DOHH2 (cell line): Measurements from ENCODE around the gene MACC1.

Source experiments
- H3F3A ChIP-seq: fragments of 200-600 bp; sonication (generic), shearing (Covaris generic); 2 replicates; pipeline ENCODE4 v1.6.0; 2016; ENCODE audit warnings: antibody characterized with exemption, mild to moderate bottlenecking; ENCODE audit not compliant: control insufficient read depth, insufficient read depth
- H3K27ac ChIP-seq: fragments of 200-600 bp; sonication (generic); 2 replicates; pipeline ENCODE4 v1.5.1; 2014; ENCODE audit warnings: low read depth, mild to moderate bottlenecking, low read length, moderate library complexity
- H3K27me3 ChIP-seq: fragments of 200-600 bp; sonication (generic); 2 replicates; pipeline ENCODE4 v1.6.1; 2014; ENCODE audit warnings: mild to moderate bottlenecking, low read length, mixed read lengths; ENCODE audit not compliant: control insufficient read depth
- H3K36me3 ChIP-seq: fragments of 200-600 bp; sonication (generic); 2 replicates; pipeline ENCODE4 v1.6.1; 2014; ENCODE audit warnings: mild to moderate bottlenecking, low read length, moderate library complexity, mixed read lengths; ENCODE audit not compliant: control insufficient read depth
- H3K4me1 ChIP-seq: fragments of 200-600 bp; sonication (generic); 2 replicates; pipeline ENCODE4 v1.6.1; 2014; ENCODE audit warnings: mild to moderate bottlenecking, low read length, mixed read lengths; ENCODE audit not compliant: control insufficient read depth
- H3K4me2 ChIP-seq: fragments of 200-600 bp; sonication (generic); 2 replicates; pipeline ENCODE4 v1.6.0; 2014; ENCODE audit warnings: mild to moderate bottlenecking, low read length, moderate library complexity
- H3K4me3 ChIP-seq: fragments of 200-600 bp; sonication (generic); 2 replicates; pipeline ENCODE4 v1.5.1; 2014; ENCODE audit warnings: mild to moderate bottlenecking, low read length, mixed read lengths
- H3K79me2 ChIP-seq: fragments of 200-600 bp; sonication (generic); 2 replicates; pipeline ENCODE4 v1.6.1; 2014; ENCODE audit warnings: mild to moderate bottlenecking, low read length, mixed read lengths; ENCODE audit not compliant: control insufficient read depth
- H3K9me2 ChIP-seq: fragments of 200-600 bp; sonication (generic); replicated peaks from 2 replicates; pipeline ENCODE4 v1.6.1; 2014; ENCODE audit warnings: mild to moderate bottlenecking, low read length, mixed read lengths; ENCODE audit not compliant: control insufficient read depth
- H3K9me3 ChIP-seq: fragments of 200-600 bp; sonication (generic); 2 replicates; pipeline ENCODE4 v1.6.1; 2014; ENCODE audit warnings: antibody characterized with exemption, low read length, mixed read lengths; ENCODE audit not compliant: control insufficient read depth, insufficient read depth
- H4K20me1 ChIP-seq: fragments of 200-600 bp; sonication (generic); 2 replicates; pipeline ENCODE4 v1.6.0; 2014; ENCODE audit warnings: low read depth, mild to moderate bottlenecking, antibody characterized with exemption, low read length, moderate library complexity; ENCODE audit not compliant: control insufficient read depth, insufficient read depth
- EZH2phosphoT487 ChIP-seq: fragments of 200-600 bp; sonication (generic); IDR thresholded peaks from 2 replicates; pipeline ENCODE4 v1.6.1; 2017; ENCODE audit warnings: borderline replicate concordance, mild to moderate bottlenecking, antibody characterized with exemption, low read length, moderate library complexity, mixed read lengths
- TF ChIP-seq, protein P1 (sequence below): fragments of 200-600 bp; sonication (generic); IDR thresholded peaks from one replicate; pipeline ENCODE4 v1.5.1; 2014; ENCODE audit warnings: antibody characterized with exemption, mild to moderate bottlenecking, low read depth, low read length; ENCODE audit not compliant: poor library complexity, severe bottlenecking

MACC1 gene

DNA sequence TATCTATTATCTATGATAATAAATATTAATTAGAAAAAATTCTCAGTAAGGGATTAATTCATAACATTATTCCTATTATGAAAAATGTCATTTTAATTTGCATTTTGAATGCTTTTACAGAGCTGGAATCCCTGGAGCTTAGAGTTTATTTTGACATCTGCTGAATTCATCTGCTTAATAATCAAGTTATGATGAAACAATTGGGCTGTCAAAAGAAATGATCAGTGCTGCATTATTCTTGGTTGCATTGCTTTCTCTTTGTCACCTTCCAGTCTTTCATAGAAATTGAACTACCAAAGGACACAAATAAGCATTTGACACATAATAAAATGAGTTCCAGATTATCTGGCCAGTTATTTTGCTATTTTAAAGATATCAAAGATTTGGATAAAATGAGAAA, 40.0 kb upstream of the MACC1 start:
- Histone ChIP-seq H3K36me3 (no peaks in the 10 kb centered on the region), H3K27ac (no peak overlapping the region), H3K9me2 (no peaks in the 10 kb centered on the region), H3K4me3 (no peak overlapping the region), H3K27me3 (no peaks in the 10 kb centered on the region), H3K4me2 (no peak overlapping the region), H3F3A (no peaks in the 10 kb centered on the region), H4K20me1 (no peaks in the 10 kb centered on the region), H3K79me2 (no peaks in the 10 kb centered on the region), H3K9me3 (no peaks in the 10 kb centered on the region), H3K4me1 (no peaks in the 10 kb centered on the region)
- TF ChIP-seq, protein P1, sequence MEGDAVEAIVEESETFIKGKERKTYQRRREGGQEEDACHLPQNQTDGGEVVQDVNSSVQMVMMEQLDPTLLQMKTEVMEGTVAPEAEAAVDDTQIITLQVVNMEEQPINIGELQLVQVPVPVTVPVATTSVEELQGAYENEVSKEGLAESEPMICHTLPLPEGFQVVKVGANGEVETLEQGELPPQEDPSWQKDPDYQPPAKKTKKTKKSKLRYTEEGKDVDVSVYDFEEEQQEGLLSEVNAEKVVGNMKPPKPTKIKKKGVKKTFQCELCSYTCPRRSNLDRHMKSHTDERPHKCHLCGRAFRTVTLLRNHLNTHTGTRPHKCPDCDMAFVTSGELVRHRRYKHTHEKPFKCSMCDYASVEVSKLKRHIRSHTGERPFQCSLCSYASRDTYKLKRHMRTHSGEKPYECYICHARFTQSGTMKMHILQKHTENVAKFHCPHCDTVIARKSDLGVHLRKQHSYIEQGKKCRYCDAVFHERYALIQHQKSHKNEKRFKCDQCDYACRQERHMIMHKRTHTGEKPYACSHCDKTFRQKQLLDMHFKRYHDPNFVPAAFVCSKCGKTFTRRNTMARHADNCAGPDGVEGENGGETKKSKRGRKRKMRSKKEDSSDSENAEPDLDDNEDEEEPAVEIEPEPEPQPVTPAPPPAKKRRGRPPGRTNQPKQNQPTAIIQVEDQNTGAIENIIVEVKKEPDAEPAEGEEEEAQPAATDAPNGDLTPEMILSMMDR: no peak
- no peak for TF ChIP-seq EZH2phosphoT487

DNA sequence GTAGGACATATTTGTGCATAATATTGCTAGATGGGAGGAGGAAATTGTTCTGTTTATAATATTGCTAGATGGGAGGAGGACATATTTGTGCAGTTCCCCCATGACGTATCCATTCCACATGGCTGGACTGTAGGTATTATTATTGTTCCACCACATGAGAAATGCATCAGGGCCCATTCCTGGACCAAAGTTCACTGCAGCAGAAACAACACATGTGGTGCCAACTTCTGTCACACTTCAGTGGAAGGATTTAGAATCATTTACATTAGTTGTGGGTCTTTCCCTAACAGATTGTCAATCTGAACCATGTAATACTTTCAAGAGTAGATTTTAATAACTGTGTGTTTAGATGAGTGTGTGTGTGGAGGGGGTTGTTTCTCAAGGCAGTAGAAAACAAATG, 32.7 kb upstream of the MACC1 start:
- Histone ChIP-seq H3K9me3 (no peaks in the 10 kb centered on the region), H3K36me3 (no peaks in the 10 kb centered on the region), H3K9me2 (no peaks in the 10 kb centered on the region), H3K79me2 (no peaks in the 10 kb centered on the region), H3K4me1 (no peaks in the 10 kb centered on the region), H3K4me2 (no peak overlapping the region), H3K27me3 (no peaks in the 10 kb centered on the region), H3K27ac (no peak overlapping the region), H3K4me3 (no peak overlapping the region), H4K20me1 (no peaks in the 10 kb centered on the region), H3F3A (no peaks in the 10 kb centered on the region)
- TF ChIP-seq EZH2phosphoT487: no peak

DNA sequence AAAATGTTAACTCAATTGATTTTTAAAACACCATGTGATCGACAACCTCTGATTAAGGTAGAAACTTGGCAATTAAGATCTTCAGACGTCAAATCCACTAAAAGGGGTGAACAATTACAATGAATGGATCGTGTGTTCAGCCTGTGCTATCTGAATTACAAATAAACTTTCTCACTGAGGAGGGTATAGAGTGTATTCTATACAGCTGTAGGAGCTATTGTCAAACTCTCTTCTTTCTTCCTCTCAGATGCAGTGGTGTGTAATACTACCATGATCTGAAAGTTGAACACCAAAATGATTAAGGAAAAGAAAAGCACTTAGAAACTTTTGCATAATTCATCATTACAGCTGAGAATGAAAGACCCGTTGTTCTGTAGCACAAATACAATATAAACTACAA, 32.2 kb upstream of the MACC1 start:
- Histone ChIP-seq H3K36me3 (no peaks in the 10 kb centered on the region), H3K4me3 (no peak overlapping the region), H3F3A (no peaks in the 10 kb centered on the region), H4K20me1 (no peaks in the 10 kb centered on the region), H3K27me3 (no peaks in the 10 kb centered on the region), H3K4me1 (no peaks in the 10 kb centered on the region), H3K9me3 (no peaks in the 10 kb centered on the region), H3K27ac (no peak overlapping the region), H3K4me2 (no peak overlapping the region), H3K79me2 (no peaks in the 10 kb centered on the region), H3K9me2 (no peaks in the 10 kb centered on the region)
- TF ChIP-seq EZH2phosphoT487: no peak
- TF ChIP-seq, protein P1: no peak

DNA sequence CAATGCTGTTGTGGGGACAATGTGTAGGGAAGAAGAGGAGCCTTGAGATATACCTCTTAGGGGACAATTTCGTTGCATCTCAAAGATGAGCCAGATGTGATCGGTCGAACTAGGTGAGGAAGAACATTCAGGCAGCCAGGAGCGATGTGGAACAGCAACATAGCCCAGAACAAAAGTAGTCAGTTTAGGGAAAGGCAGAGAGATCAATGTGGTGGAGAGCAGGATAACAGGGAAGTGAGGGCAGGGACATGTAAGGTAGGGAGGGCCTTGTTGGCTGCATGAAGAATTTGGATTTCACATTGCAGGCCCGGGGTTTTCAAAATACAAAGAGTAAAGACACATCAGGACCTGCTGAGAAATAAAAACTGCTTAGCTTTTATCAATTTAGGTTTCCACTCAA, 29.1 kb upstream of the MACC1 start:
- no peaks in the 10 kb centered on the region for H4K20me1 ChIP-seq
- no peaks in the 10 kb centered on the region for H3K9me2 ChIP-seq
- TF ChIP-seq EZH2phosphoT487: no peak
- TF ChIP-seq, protein P1: no peak
- no peak overlapping the region for H3K4me3 ChIP-seq
- H3F3A ChIP-seq: no peaks in the 10 kb centered on the region
- H3K9me3 ChIP-seq: no peaks in the 10 kb centered on the region
- H3K27ac ChIP-seq: no peak overlapping the region
- H3K4me2 ChIP-seq: no peak overlapping the region
- no peaks in the 10 kb centered on the region for H3K27me3 ChIP-seq
- H3K4me1 ChIP-seq: no peaks in the 10 kb centered on the region
- H3K79me2 ChIP-seq: no peaks in the 10 kb centered on the region
- no peaks in the 10 kb centered on the region for H3K36me3 ChIP-seq
